Keratinocyte (primary cell): ENCODE measurements around the gene PPL. TPM values are rescaled to one million over a fixed set of nuclear protein-coding genes. Genes with fewer than 3 reads are reported as not detected.

Experiments
- DNase-seq: peaks from one replicate; pipeline ENCODE4 v3.0.0-alpha.2; 2011; ENCODE audit warnings: low read depth, missing footprints, low spot score
- FAIRE-seq: peaks from 2 replicates; lab custom pipeline; 2011; peaks lifted over from hg19 to GRCh38; lab: Jason Lieb, UNC
- H2AFZ ChIP-seq: 2 replicates; pipeline ENCODE4 v1.6.0; 2012; ENCODE audit warnings: low read length, control low read depth, inconsistent platforms; ENCODE audit not compliant: control insufficient read depth
- H3K27ac ChIP-seq: 2 replicates; pipeline ENCODE4 v1.5.1; 2011; ENCODE audit warnings: low read length; ENCODE audit not compliant: control insufficient read depth, insufficient read depth
- H3K27me3 ChIP-seq: 3 replicates; pipeline ENCODE4 v1.6.0; 2011; ENCODE audit warnings: low read length; ENCODE audit not compliant: control insufficient read depth, insufficient read depth; ENCODE audit errors: extremely low read depth
- H3K36me3 ChIP-seq, 2 experiments: 2 replicates in 1 of 2; 3 replicates in 1 of 2; pipeline ENCODE4 v1.5.1; 2011; ENCODE audit warnings: low read length in 2 of 2, mild to moderate bottlenecking in 1 of 2; ENCODE audit not compliant: control insufficient read depth in 2 of 2, insufficient read depth in 2 of 2; ENCODE audit errors: extremely low read depth in 1 of 2
- H3K4me1 ChIP-seq: 3 replicates; pipeline ENCODE4 v1.5.1; 2011; ENCODE audit warnings: low read length; ENCODE audit not compliant: control insufficient read depth, insufficient read depth; ENCODE audit errors: extremely low read depth
- H3K4me2 ChIP-seq: 3 replicates; pipeline ENCODE4 v1.6.0; 2011; ENCODE audit warnings: low read depth, low read length; ENCODE audit not compliant: control insufficient read depth, insufficient read depth; ENCODE audit errors: extremely low read depth
- H3K4me3 ChIP-seq, 3 experiments: fragments of 200-600 bp in 1 of 3; sonication (generic) in 1 of 3; 2 replicates in 2 of 3; 3 replicates in 1 of 3; pipeline ENCODE4 v1.5.1; 2011 to 2016; ENCODE audit warnings: low read length in 3 of 3, mild to moderate bottlenecking in 3 of 3, control low read depth in 2 of 3, inconsistent platforms in 1 of 3, low read depth in 1 of 3, mixed read lengths in 1 of 3, mixed run types in 1 of 3, moderate library complexity in 1 of 3; ENCODE audit not compliant: control insufficient read depth in 2 of 3, insufficient read depth in 2 of 3; ENCODE audit errors: extremely low read depth in 1 of 3
- H3K79me2 ChIP-seq: 2 replicates; pipeline ENCODE4 v1.6.0; 2012; ENCODE audit warnings: low read length; ENCODE audit not compliant: control insufficient read depth, insufficient read depth
- H3K9ac ChIP-seq: 3 replicates; pipeline ENCODE4 v1.6.0; 2011; ENCODE audit warnings: low read length; ENCODE audit not compliant: control insufficient read depth, insufficient read depth; ENCODE audit errors: extremely low read depth
- H3K9me1 ChIP-seq: 3 replicates; pipeline ENCODE4 v1.6.0; 2011; ENCODE audit warnings: low read length; ENCODE audit not compliant: control insufficient read depth, insufficient read depth; ENCODE audit errors: extremely low read depth
- H3K9me3 ChIP-seq: 2 replicates; pipeline ENCODE4 v1.5.1; 2012; ENCODE audit warnings: low read depth, low read length; ENCODE audit not compliant: control insufficient read depth
- H4K20me1 ChIP-seq: 3 replicates; pipeline ENCODE4 v1.6.0; 2011; ENCODE audit warnings: low read length; ENCODE audit not compliant: control insufficient read depth, insufficient read depth; ENCODE audit errors: extremely low read depth
- CTCF ChIP-seq, 3 experiments: IDR thresholded peaks in 1 of 3; conservative IDR thresholded peaks in 1 of 3; optimal IDR thresholded peaks in 1 of 3; 2 replicates in 2 of 3; 3 replicates in 1 of 3; pipeline versions ENCODE3 to v1.5.1; 2011; ENCODE audit warnings: low read length in 3 of 3, mild to moderate bottlenecking in 3 of 3, moderate library complexity in 2 of 3, control low read depth in 1 of 3, inconsistent platforms in 1 of 3; ENCODE audit not compliant: insufficient read depth in 2 of 3; ENCODE audit errors: extremely low read depth in 1 of 3
- EZH2 ChIP-seq: IDR thresholded peaks from one replicate; pipeline ENCODE4 v1.6.1; 2012; ENCODE audit warnings: inconsistent platforms, mild to moderate bottlenecking, low read length, moderate library complexity
- dilution Hi-C: fragments of 300-500 bp; cut with MboI; formaldehyde crosslinking; loops from one replicate; pipeline ENCODE4 v1.7.0; 2020; ENCODE audit warnings: low sequenced_read_pairs; ENCODE audit not compliant: extremely low pct_ligation_motif_present
- polyA plus RNA-seq, 5 experiments: library from polyadenylated mRNA; depleted of rRNA in 3 of 5; stranded (reverse) in 3 of 5; stranded (forward) in 1 of 5; unstranded in 1 of 5; fragments of >200 nt; gene quantifications; 1 replicate in 1 of 5; 2 replicates in 3 of 5; 3 replicates in 1 of 5; pipeline versions ENCODE4 v1.2.1 to v1.2.3, GENCODE V29; 2011 to 2012; ENCODE audit warnings: missing spikeins in 2 of 5, low read depth in 1 of 5, low replicate concordance in 1 of 5

Gene PPL
- polyA plus RNA-seq, 1 donor (not counting 4 experiments of a cell fraction or from before 2014, with no cell fraction given) = 26.6 TPM

- DNase-seq = no peak
Measured at GRCh38 chr16:4879049-4879448, 57.9 kb downstream of the PPL start.

GRCh38 chr16:4877380-4877685 is 59.6 kb downstream of the PPL start:
- H3K27me3 ChIP-seq = no peaks in the 10 kb centered on the region
- no peak for FAIRE-seq
- no peak overlapping the region for H3K27ac ChIP-seq
- H3K4me2 ChIP-seq = no peak overlapping the region
- no peaks in the 10 kb centered on the region for H3K9me1 ChIP-seq
- H3K9me3 ChIP-seq = no peaks in the 10 kb centered on the region
- no peaks in the 10 kb centered on the region for H3K79me2 ChIP-seq
- DNase-seq = no peak
- no peaks in the 10 kb centered on the region for H3K4me1 ChIP-seq
- no peak overlapping the region for H3K9ac ChIP-seq
- TF ChIP-seq CTCF (optimal IDR thresholded peaks at IDR 0.05 in 1 of 3, IDR thresholded peaks at IDR 0.05 in 1 of 3, conservative IDR thresholded peaks at IDR 0.05 in 1 of 3; ENCODE audit: extremely low read depth in 1 of 3, insufficient read depth in 2 of 3, low read length in 3 of 3) (no peak), EZH2 (no peak)
- dilution Hi-C loops = no loop called here
- no peak overlapping the region for H2AFZ ChIP-seq
- H3K36me3 ChIP-seq = peaks cover 56 to 58% of the 10 kb centered on the region in 2 experiments
- no peaks in the 10 kb centered on the region for H4K20me1 ChIP-seq
- no peak overlapping the region for H3K4me3 ChIP-seq

More at GRCh38 chr16:4879049-4879448, 57.9 kb downstream of the PPL start:
- H3K27ac ChIP-seq = no peak overlapping the region
- no peak for FAIRE-seq
- no peaks in the 10 kb centered on the region for H3K27me3 ChIP-seq
- H4K20me1 ChIP-seq = peaks cover 6% of the 10 kb centered on the region
- no peak overlapping the region for H3K9ac ChIP-seq
- no peak overlapping the region for H2AFZ ChIP-seq
- TF ChIP-seq EZH2 (no peak), CTCF (optimal IDR thresholded peaks at IDR 0.05 in 1 of 3, IDR thresholded peaks at IDR 0.05 in 1 of 3, conservative IDR thresholded peaks at IDR 0.05 in 1 of 3; ENCODE audit: extremely low read depth in 1 of 3, insufficient read depth in 2 of 3, low read length in 3 of 3) (no peak)
- H3K9me1 ChIP-seq = peaks cover 3% of the 10 kb centered on the region
- no peak overlapping the region for H3K4me2 ChIP-seq
- peaks cover 50 to 59% of the 10 kb centered on the region in 2 experiments for H3K36me3 ChIP-seq
- no peaks in the 10 kb centered on the region for H3K4me1 ChIP-seq
- H3K79me2 ChIP-seq = no peaks in the 10 kb centered on the region
- H3K4me3 ChIP-seq = no peak overlapping the region
- H3K9me3 ChIP-seq = no peaks in the 10 kb centered on the region
- dilution Hi-C loops = no loop called here
